Measurements from ENCODE around the gene MBP. TPM values are rescaled to one million over a fixed set of nuclear protein-coding genes. Genes with fewer than 3 reads are reported as not detected.
"Not testable (repeated sequence)": the region's sequence is repeated elsewhere in the genome, so short reads cannot be mapped to it uniquely, and the experiment has no call there.

Gene MBP
- total and polyA plus RNA-seq, 10 of the 15 experiments (the other 5 are each of a cell fraction or from before 2014, with no cell fraction given): 12.2 to 67.8 (median 42.1) TPM

DNA sequence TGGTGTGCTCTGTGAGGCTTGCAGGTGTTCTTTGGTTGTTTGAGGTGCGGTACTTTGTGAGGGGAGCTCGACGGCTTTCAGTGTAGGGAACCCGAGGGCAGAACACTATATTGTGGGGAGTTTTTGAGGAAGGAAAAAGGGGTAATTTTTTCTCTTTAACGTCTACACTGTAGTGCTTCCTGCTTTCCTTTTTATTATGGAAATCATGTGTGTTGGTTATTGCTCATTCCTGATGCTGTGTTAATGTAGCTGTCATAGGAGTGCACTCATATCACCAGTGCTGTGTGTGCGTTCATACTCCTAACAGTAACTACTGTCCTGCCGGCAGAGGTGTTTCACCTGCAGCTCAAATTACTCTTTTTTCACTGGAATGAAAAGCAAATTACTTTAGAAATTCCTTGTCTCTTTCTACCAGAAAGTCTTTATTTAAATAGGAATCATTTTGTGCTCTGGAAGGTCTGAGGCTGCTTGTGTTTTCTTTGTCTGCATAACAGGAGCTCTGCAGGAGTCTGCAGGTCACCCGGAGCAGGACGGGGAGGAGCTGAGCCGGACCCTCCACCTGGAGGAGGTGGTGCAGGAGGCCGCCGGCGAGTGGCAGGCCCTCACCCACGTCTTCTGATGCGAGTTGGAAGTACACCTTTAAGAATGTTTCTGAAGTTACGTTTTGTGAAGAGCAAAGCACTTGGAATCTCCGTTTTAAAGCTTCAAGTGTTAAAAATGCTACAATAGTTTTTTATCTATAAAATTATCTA is 164.7 kb downstream of the MBP start (continued):
- TF ChIP-seq NRF1 (conservative IDR thresholded peaks at IDR 0.05; ENCODE audit: low read depth, low read length): no peak
- no peak for TF ChIP-seq NR2C2 (IDR thresholded peaks at IDR 0.05; ENCODE audit: borderline replicate concordance, control insufficient read depth, insufficient read length, low read depth)
- no peak for TF ChIP-seq SMAD1 (IDR thresholded peaks at IDR 0.05; ENCODE audit: low read depth, partially characterized antibody)
- no peak for TF ChIP-seq CBX5 (IDR thresholded peaks at IDR 0.05; ENCODE audit: low read depth)
- TF ChIP-seq MTA2 (IDR thresholded peaks at IDR 0.05; ENCODE audit: low read depth): no peak
- TF ChIP-seq, protein P1, sequence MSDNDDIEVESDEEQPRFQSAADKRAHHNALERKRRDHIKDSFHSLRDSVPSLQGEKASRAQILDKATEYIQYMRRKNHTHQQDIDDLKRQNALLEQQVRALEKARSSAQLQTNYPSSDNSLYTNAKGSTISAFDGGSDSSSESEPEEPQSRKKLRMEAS (IDR thresholded peaks at IDR 0.05; ENCODE audit: low read depth, low read length): no peak
- no peak for TF ChIP-seq ZNF24 (IDR thresholded peaks at IDR 0.05)

DNA sequence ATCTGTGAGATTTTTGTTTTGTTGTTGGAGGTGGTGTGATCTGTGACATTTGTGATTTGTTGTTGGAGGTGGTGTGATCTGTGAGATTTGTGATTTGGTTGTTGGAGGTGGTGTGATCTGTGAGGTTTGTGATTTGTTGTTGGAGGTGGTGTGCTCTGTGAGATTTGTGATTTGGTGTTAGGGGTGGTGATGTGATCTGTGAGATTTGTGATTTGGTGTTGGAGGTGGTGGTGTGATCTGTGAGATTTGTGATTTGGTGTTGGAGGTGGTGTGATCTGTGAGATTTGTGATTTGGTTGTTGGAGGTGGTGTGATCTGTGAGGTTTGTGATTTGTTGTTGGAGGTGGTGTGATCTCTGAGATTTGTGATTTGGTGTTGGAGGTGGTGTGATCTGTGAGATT is 165.3 kb downstream of the MBP start:
- peak; percentile 93 for FAIRE-seq
- SMC1A ChIA-PET (ENCODE audit: uncharacterized antibody, unreplicated experiment): interaction anchor here (9.8 kb wide), 1 partner anchor 16 kb away, joined by 140 read pairs; no protein-coding TSS in a partner anchor

More for the DNA sequence above, 165.3 kb downstream of the MBP start:
- Histone ChIP-seq H3K27ac (ENCODE audit: control insufficient read depth, insufficient read depth) (peak overlapping the region; percentile 46), H3K4me1 (ENCODE audit: control insufficient read depth, insufficient read depth, low read length) (peaks cover 21% of the 10 kb centered on the region), H2AFZ (ENCODE audit: control insufficient read depth, low read depth, low read length) (peak overlapping the region; percentile 37; the same call in 1 of the 2 replicates), H3K79me2 (ENCODE audit: control insufficient read depth, insufficient read depth, low read length) (peaks cover 12% of the 10 kb centered on the region)
- ATAC-seq; DNase-seq (ENCODE audit: low read depth, low spot score); POLR2A ChIA-PET; H3K9ac ChIP-seq (ENCODE audit: control insufficient read depth, insufficient read depth, low read length); H3K4me2 ChIP-seq (ENCODE audit: control insufficient read depth, insufficient read depth); H3K4me3 ChIP-seq; H3K9me3 ChIP-seq (replicated peaks; ENCODE audit: control insufficient read depth, insufficient read depth, low read length); H3K36me3 ChIP-seq (ENCODE audit: control insufficient read depth in 2 of 2, insufficient read depth in 2 of 2, low read length in 1 of 2); H4K20me1 ChIP-seq (ENCODE audit: control insufficient read depth, insufficient read depth); in situ Hi-C loops (cut with MboI); H3K27me3 ChIP-seq (replicated peaks in 1 of 2; ENCODE audit: control insufficient read depth in 2 of 2, insufficient read depth in 2 of 2, low read length in 1 of 2); BruUV-seq (replicated peaks); intact Hi-C loops (cut with micrococcal nuclease; ENCODE audit: unreplicated experiment): not testable (repeated sequence)
- ChIA-PET CTCF (interaction anchor here (5.9 to 15.3 kb wide), 2 partner anchors 13 to 45 kb away, joined by 29 to 208 read pairs; no protein-coding TSS in a partner anchor), RAD21 (ENCODE audit: unreplicated experiment) (interaction anchor here (1.0 to 1.6 kb wide), 2 partner anchors 13 to 16 kb away, joined by 3 to 7 read pairs; no protein-coding TSS in a partner anchor)

All from GM12878 (cell line).